OCI-LY7 (cell line): Measurements from ENCODE around the gene NKAIN2. TPM values are rescaled to one million over a fixed set of nuclear protein-coding genes. Genes with fewer than 3 reads are reported as not detected.

Experiments used
- BruUV-seq: library from RNA; stranded (reverse); fragments of 400-500 nt; replicated peaks from 2 replicates; lab custom pipeline; 2021; lab: Mats Ljungman, UMichigan
- CTCF ChIA-PET: fragments of 300-600 bp; sonication (Branson Sonifier 250); formaldehyde crosslinking; loops from one replicate; lab custom pipeline; 2022; ENCODE audit warnings: antibody characterized with exemption; ENCODE audit not compliant: unreplicated experiment; lab: Charles Lee
- POLR2A ChIA-PET: fragments of 300-600 bp; sonication (Branson Sonifier 250); formaldehyde crosslinking; loops from one replicate; lab custom pipeline; 2022; ENCODE audit warnings: antibody characterized with exemption; lab: Charles Lee
- DNase-seq: peaks from one replicate; pipeline ENCODE4 v3.0.0-alpha.2; 2015; ENCODE audit warnings: low spot score
- H2AFZ ChIP-seq: fragments of 200-600 bp; sonication (generic), shearing (Covaris generic); 2 replicates; pipeline ENCODE4 v1.6.1; 2014; ENCODE audit warnings: mild to moderate bottlenecking, antibody characterized with exemption, low read length, moderate library complexity
- H3K27ac ChIP-seq: fragments of 200-600 bp; sonication (generic); 2 replicates; pipeline ENCODE4 v1.5.1; 2014; ENCODE audit warnings: mixed run types, low read depth, mild to moderate bottlenecking, moderate library complexity, low read length, inconsistent platforms; ENCODE audit not compliant: poor library complexity, severe bottlenecking
- H3K36me3 ChIP-seq: fragments of 200-600 bp; sonication (generic); 2 replicates; pipeline ENCODE4 v1.6.1; 2014; ENCODE audit warnings: mild to moderate bottlenecking, antibody characterized with exemption, low read length, moderate library complexity, mixed read lengths; ENCODE audit not compliant: insufficient read depth
- H3K4me1 ChIP-seq: fragments of 200-600 bp; sonication (generic); 2 replicates; pipeline ENCODE4 v1.5.1; 2014; ENCODE audit warnings: mild to moderate bottlenecking, low read length; ENCODE audit not compliant: insufficient read depth, poor library complexity, severe bottlenecking
- H3K4me2 ChIP-seq: fragments of 200-600 bp; sonication (generic); 2 replicates; pipeline ENCODE4 v1.6.1; 2014; ENCODE audit warnings: mild to moderate bottlenecking, low read length
- H3K4me3 ChIP-seq: fragments of 200-600 bp; sonication (generic); 2 replicates; pipeline ENCODE4 v1.5.1; 2014; ENCODE audit warnings: mild to moderate bottlenecking, low read depth, low read length; ENCODE audit not compliant: poor library complexity, severe bottlenecking
- H3K79me2 ChIP-seq: fragments of 200-600 bp; sonication (generic); 2 replicates; pipeline ENCODE4 v1.6.1; 2016; ENCODE audit warnings: low read depth, mild to moderate bottlenecking, low read length, moderate library complexity, mixed read lengths; ENCODE audit not compliant: insufficient read depth
- H3K9me2 ChIP-seq: fragments of 200-600 bp; sonication (generic); 2 replicates; pipeline ENCODE4 v1.6.1; 2016; ENCODE audit warnings: mild to moderate bottlenecking, low read length, mixed read lengths; ENCODE audit not compliant: insufficient read depth
- H3K9me3 ChIP-seq: fragments of 200-600 bp; sonication (generic); 2 replicates; pipeline ENCODE4 v1.6.1; 2014; ENCODE audit warnings: mild to moderate bottlenecking, mixed run types, low read length, mixed read lengths
- H4K20me1 ChIP-seq: fragments of 200-600 bp; sonication (generic); 2 replicates; pipeline ENCODE4 v1.6.1; 2014; ENCODE audit warnings: mild to moderate bottlenecking, antibody characterized with exemption, low read length, moderate library complexity, mixed read lengths; ENCODE audit not compliant: insufficient read depth
- CTCF ChIP-seq: fragments of 200-600 bp; sonication (generic); conservative IDR thresholded peaks from 2 replicates; pipeline ENCODE4 v1.5.1; 2014; ENCODE audit warnings: mild to moderate bottlenecking, antibody characterized with exemption, low read length, moderate library complexity, mixed read lengths
- EZH2phosphoT487 ChIP-seq: fragments of 200-600 bp; sonication (generic); IDR thresholded peaks from 2 replicates; pipeline ENCODE4 v1.6.1; 2018; ENCODE audit warnings: low read depth, borderline replicate concordance, mild to moderate bottlenecking, mixed run types, antibody characterized with exemption, low read length, moderate library complexity, mixed read lengths
- intact Hi-C: fragments of 100-400 bp; cut with micrococcal nuclease; formaldehyde crosslinking; loops from one replicate; pipeline ENCODE4 v1.10.0; 2022; ENCODE audit not compliant: unreplicated experiment
- total RNA-seq, 2 experiments: library from RNA; depleted of rRNA in 1 of 2; stranded (reverse); fragments of >200 nt in 1 of 2; shearing (Covaris generic) in 1 of 2; gene quantifications; 2 replicates each; pipeline ENCODE4 v1.2.3, GENCODE V29; 2014 to 2022

The NKAIN2 gene
- total RNA-seq, 2 experiments from 2014 or later, result not detected

GRCh38 chr6:124055963-124056362 lies 252.3 kb downstream of the NKAIN2 start:
- no peaks in the 10 kb centered on the region for H3K36me3 ChIP-seq
- no peak overlapping the region for H2AFZ ChIP-seq
- DNase-seq, result no peak
- H3K79me2 ChIP-seq, result no peaks in the 10 kb centered on the region
- no peaks in the 10 kb centered on the region for H4K20me1 ChIP-seq
- TF ChIP-seq CTCF, result no peak
- no peak for TF ChIP-seq EZH2phosphoT487
- BruUV-seq, result no TSS peak
- CTCF ChIA-PET, result no interaction called here
- H3K9me3 ChIP-seq, result no peaks in the 10 kb centered on the region
- H3K4me1 ChIP-seq, result no peaks in the 10 kb centered on the region
- H3K27ac ChIP-seq, result no peak overlapping the region
- no peak overlapping the region for H3K4me3 ChIP-seq
- H3K9me2 ChIP-seq, result no peaks in the 10 kb centered on the region
- POLR2A ChIA-PET, result interaction anchor here (0.6 kb wide), 2 partner anchors 95 to 958 kb away, joined by 3 to 4 read pairs; no protein-coding TSS in a partner anchor
- no peak overlapping the region for H3K4me2 ChIP-seq
- intact Hi-C loops, result no loop called here

- Histone ChIP-seq H3K4me2 (no peak overlapping the region), H4K20me1 (no peaks in the 10 kb centered on the region), H2AFZ (no peak overlapping the region), H3K9me2 (no peaks in the 10 kb centered on the region), H3K27ac (no peak overlapping the region), H3K4me3 (no peak overlapping the region), H3K4me1 (no peaks in the 10 kb centered on the region), H3K36me3 (no peaks in the 10 kb centered on the region), H3K79me2 (no peaks in the 10 kb centered on the region), H3K9me3 (no peaks in the 10 kb centered on the region)
- no TSS peak for BruUV-seq
- ChIA-PET CTCF (no interaction called here), POLR2A (interaction anchor here (0.6 kb wide), 1 partner anchor 957 kb away, joined by 4 read pairs; no protein-coding TSS in a partner anchor)
- intact Hi-C loops, result no loop called here
- TF ChIP-seq EZH2phosphoT487 (no peak), CTCF (no peak)
- DNase-seq, result no peak
Observed at GRCh38 chr6:124056407-124057334, 253.0 kb downstream of the NKAIN2 start.

GRCh38 chr6:124057461-124057860 lies 253.8 kb downstream of the NKAIN2 start:
- no peak overlapping the region for H2AFZ ChIP-seq

More at GRCh38 chr6:124057461-124057860, 253.8 kb downstream of the NKAIN2 start:
- intact Hi-C loops, result no loop called here
- no peaks in the 10 kb centered on the region for H3K9me3 ChIP-seq
- no peak overlapping the region for H3K27ac ChIP-seq
- no peak for DNase-seq
- no peak overlapping the region for H3K4me3 ChIP-seq
- no peaks in the 10 kb centered on the region for H3K9me2 ChIP-seq
- no peaks in the 10 kb centered on the region for H3K36me3 ChIP-seq
- no TSS peak for BruUV-seq
- no peak for TF ChIP-seq EZH2phosphoT487
- TF ChIP-seq CTCF, result no peak
- no peak overlapping the region for H3K4me2 ChIP-seq
- no peaks in the 10 kb centered on the region for H4K20me1 ChIP-seq
- ChIA-PET CTCF (no interaction called here), POLR2A (interaction anchor here (0.7 kb wide), 1 partner anchor 12 kb away, joined by 3 read pairs; no protein-coding TSS in a partner anchor)
- H3K4me1 ChIP-seq, result no peaks in the 10 kb centered on the region
- H3K79me2 ChIP-seq, result no peaks in the 10 kb centered on the region
